Progenitor cell of endocrine pancreas (in vitro differentiated cells): ENCODE measurements around the gene IL2RA. TPM values are rescaled to one million over a fixed set of nuclear protein-coding genes. Genes with fewer than 3 reads are reported as not detected.

Experiments used
- DNase-seq: peaks from one replicate; pipeline ENCODE4 v3.0.0; 2021; ENCODE audit warnings: low spot score; ENCODE audit not compliant: unreplicated experiment
- H3K27ac Mint-ChIP-seq: 2 replicates; pipeline ENCODE4 v1.8.0; 2021; ENCODE audit warnings: mild to moderate bottlenecking, moderate library complexity, mixed read lengths
- H3K27me3 Mint-ChIP-seq: 2 replicates; pipeline ENCODE4 v1.8.0; 2021; ENCODE audit warnings: mixed read lengths
- H3K36me3 Mint-ChIP-seq: 2 replicates; pipeline ENCODE4 v1.8.0; 2022; ENCODE audit warnings: mixed read lengths; ENCODE audit not compliant: insufficient read depth
- H3K4me1 Mint-ChIP-seq: 2 replicates; pipeline ENCODE4 v1.8.0; 2021; ENCODE audit warnings: low read depth, mixed read lengths
- H3K4me3 Mint-ChIP-seq: 2 replicates; pipeline ENCODE4 v1.8.0; 2021; ENCODE audit warnings: low read depth, mild to moderate bottlenecking, moderate library complexity, mixed read lengths
- H3K9me3 Mint-ChIP-seq: 2 replicates; pipeline ENCODE4 v1.8.0; 2021; ENCODE audit warnings: low read depth, mixed read lengths
- CTCF ChIP-seq: fragments of 200-600 bp; sonication (generic); IDR thresholded peaks from one replicate; pipeline ENCODE4 v1.5.0; 2021; ENCODE audit warnings: antibody characterized with exemption, mild to moderate bottlenecking; ENCODE audit not compliant: unreplicated experiment
- total RNA-seq: library from RNA; stranded (reverse); gene quantifications from 2 replicates; pipeline ENCODE4 v1.2.1, GENCODE V29; 2021

IL2RA gene
- total RNA-seq, 1 donor from 2014 or later: not detected

- Mint-ChIP-seq H3K4me1 (peaks cover 2% of the 10 kb centered on the region), H3K27ac (no peak overlapping the region), H3K4me3 (no peak overlapping the region), H3K9me3 (peaks cover 4% of the 10 kb centered on the region), H3K36me3 (no peaks in the 10 kb centered on the region), H3K27me3 (peaks cover 28% of the 10 kb centered on the region)
- DNase-seq: no peak
- TF ChIP-seq CTCF: no peak
Observed at GRCh38 chr10:6038071-6038631, 24.0 kb downstream of the IL2RA start.

GRCh38 chr10:6037422-6037821, 24.7 kb downstream of the IL2RA start:
- Mint-ChIP-seq H3K36me3 (no peaks in the 10 kb centered on the region), H3K4me1 (peaks cover 2% of the 10 kb centered on the region), H3K9me3 (peaks cover 4% of the 10 kb centered on the region), H3K27me3 (peaks cover 28% of the 10 kb centered on the region), H3K4me3 (no peak overlapping the region), H3K27ac (no peak overlapping the region)
- DNase-seq: no peak
- no peak for TF ChIP-seq CTCF

- no peak overlapping the region for H3K4me3 Mint-ChIP-seq
- no peak for DNase-seq
- peaks cover 2% of the 10 kb centered on the region for H3K4me1 Mint-ChIP-seq
- H3K27me3 Mint-ChIP-seq: peaks cover 28% of the 10 kb centered on the region
- no peaks in the 10 kb centered on the region for H3K36me3 Mint-ChIP-seq
- H3K9me3 Mint-ChIP-seq: peaks cover 4% of the 10 kb centered on the region
- TF ChIP-seq CTCF: no peak
- no peak overlapping the region for H3K27ac Mint-ChIP-seq
Observed at GRCh38 chr10:6036861-6037321, 25.3 kb downstream of the IL2RA start.

GRCh38 chr10:6035931-6036575, 26.1 kb downstream of the IL2RA start:
- Mint-ChIP-seq H3K27ac (peak overlapping the region; percentile 22), H3K36me3 (no peaks in the 10 kb centered on the region), H3K9me3 (peaks cover 6% of the 10 kb centered on the region)

More at GRCh38 chr10:6035931-6036575, 26.1 kb downstream of the IL2RA start:
- peaks cover 2% of the 10 kb centered on the region for H3K4me1 Mint-ChIP-seq
- peaks cover 28% of the 10 kb centered on the region for H3K27me3 Mint-ChIP-seq
- H3K4me3 Mint-ChIP-seq: no peak overlapping the region
- no peak for TF ChIP-seq CTCF
- DNase-seq: no peak
